ENCODE results near the gene MMP2. TPM values are rescaled to one million over a fixed set of nuclear protein-coding genes. Genes with fewer than 3 reads are reported as not detected.

MMP2 gene
- total RNA-seq, 2 donors from 2014 or later, result not detected

GRCh38 chr16:55495616-55496289 is 16.8 kb downstream of the MMP2 start:
- Mint-ChIP-seq H3K36me3 (ENCODE audit: low read depth) (no peaks in the 10 kb centered on the region), H3K9me3 (no peaks in the 10 kb centered on the region), H3K4me1 (peaks cover 6% of the 10 kb centered on the region), H3K27me3 (peaks cover 8% of the 10 kb centered on the region), H3K4me3 (no peak overlapping the region), H3K27ac (no peak overlapping the region)
- no peak for ATAC-seq (replicated peaks)

DNA sequence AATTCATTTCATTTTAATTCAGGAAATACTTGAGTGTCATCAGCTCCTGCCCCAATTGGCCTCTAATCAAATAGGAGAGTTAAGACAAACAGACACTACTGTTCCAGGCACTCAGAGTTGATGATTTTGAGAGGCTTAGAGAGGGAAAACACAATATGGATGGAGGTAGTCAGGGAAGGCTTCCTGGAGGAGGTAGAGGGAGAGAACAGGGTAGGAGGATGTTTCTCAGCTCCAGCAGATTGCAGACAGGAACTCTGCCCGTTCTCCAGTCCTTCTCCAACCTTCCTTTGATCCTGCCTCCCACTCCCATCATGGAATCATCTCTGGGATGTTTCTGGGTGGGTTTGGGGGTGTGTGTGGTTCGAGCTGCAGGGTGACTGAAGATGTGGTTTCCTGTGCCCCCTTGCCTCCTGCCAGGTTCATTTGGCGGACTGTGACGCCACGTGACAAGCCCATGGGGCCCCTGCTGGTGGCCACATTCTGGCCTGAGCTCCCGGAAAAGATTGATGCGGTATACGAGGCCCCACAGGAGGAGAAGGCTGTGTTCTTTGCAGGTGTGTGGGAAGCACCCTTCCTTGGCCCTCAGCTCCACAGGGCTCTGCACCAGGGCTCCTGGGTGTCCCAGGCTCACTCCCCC is 17.6 kb downstream of the MMP2 start:
- peaks cover 7% of the 10 kb centered on the region for H3K27me3 Mint-ChIP-seq
- ATAC-seq (replicated peaks), result no peak
- no peak overlapping the region for H3K4me3 Mint-ChIP-seq
- H3K36me3 Mint-ChIP-seq (ENCODE audit: low read depth), result no peaks in the 10 kb centered on the region
- peaks cover 6% of the 10 kb centered on the region for H3K4me1 Mint-ChIP-seq
- H3K27ac Mint-ChIP-seq, result no peak overlapping the region
- H3K9me3 Mint-ChIP-seq, result no peaks in the 10 kb centered on the region

DNA sequence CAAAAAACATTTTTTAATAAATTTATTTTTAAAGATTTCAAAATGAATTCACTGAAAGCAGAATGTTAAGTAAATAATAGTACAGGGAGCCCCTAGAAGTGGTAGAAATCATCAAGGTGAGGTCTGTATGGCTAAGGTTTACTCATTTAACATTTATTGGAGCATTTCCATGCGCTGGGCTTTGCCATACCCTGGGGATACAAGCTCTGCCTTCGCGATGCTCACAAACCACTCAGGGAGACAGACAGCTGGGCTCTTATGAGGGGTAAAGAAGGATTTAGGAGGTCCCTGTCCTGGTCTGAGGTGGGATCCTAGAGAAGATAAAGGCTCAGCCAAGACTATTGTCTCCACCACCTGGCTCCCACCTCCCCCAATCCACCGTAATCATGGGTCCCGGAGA is 18.6 kb downstream of the MMP2 start:
- Mint-ChIP-seq H3K27me3 (peaks cover 5% of the 10 kb centered on the region), H3K27ac (no peak overlapping the region), H3K36me3 (ENCODE audit: low read depth) (no peaks in the 10 kb centered on the region), H3K4me1 (peaks cover 6% of the 10 kb centered on the region), H3K9me3 (no peaks in the 10 kb centered on the region), H3K4me3 (no peak overlapping the region)
- ATAC-seq (replicated peaks), result no peak

DNA sequence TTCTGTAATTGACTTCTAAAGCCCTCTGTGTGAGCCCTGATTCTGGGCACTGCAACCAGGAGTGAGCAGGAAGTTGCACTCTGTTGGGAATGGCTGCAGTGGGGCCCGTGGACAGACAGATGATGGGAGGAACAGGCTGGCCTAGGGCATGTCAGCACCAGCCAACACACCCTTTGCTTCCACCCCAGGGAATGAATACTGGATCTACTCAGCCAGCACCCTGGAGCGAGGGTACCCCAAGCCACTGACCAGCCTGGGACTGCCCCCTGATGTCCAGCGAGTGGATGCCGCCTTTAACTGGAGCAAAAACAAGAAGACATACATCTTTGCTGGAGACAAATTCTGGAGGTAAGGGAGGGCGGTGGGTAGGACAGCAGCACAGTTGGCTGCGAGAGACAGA is 19.1 kb downstream of the MMP2 start:
- H3K27me3 Mint-ChIP-seq, result peaks cover 5% of the 10 kb centered on the region
- no peak for ATAC-seq (replicated peaks)
- no peak overlapping the region for H3K4me3 Mint-ChIP-seq
- peaks cover 6% of the 10 kb centered on the region for H3K4me1 Mint-ChIP-seq
- H3K9me3 Mint-ChIP-seq, result no peaks in the 10 kb centered on the region
- H3K36me3 Mint-ChIP-seq (ENCODE audit: low read depth), result no peaks in the 10 kb centered on the region
- H3K27ac Mint-ChIP-seq, result no peak overlapping the region

- no peak overlapping the region for H3K27ac Mint-ChIP-seq
- ATAC-seq (replicated peaks), result no peak
- peaks cover 5% of the 10 kb centered on the region for H3K27me3 Mint-ChIP-seq
- H3K4me1 Mint-ChIP-seq, result peaks cover 6% of the 10 kb centered on the region
- no peaks in the 10 kb centered on the region for H3K36me3 Mint-ChIP-seq (ENCODE audit: low read depth)
- no peaks in the 10 kb centered on the region for H3K9me3 Mint-ChIP-seq
- no peak overlapping the region for H3K4me3 Mint-ChIP-seq
These were observed 20.3 kb downstream of the MMP2 start for GRCh38 chr16:55499281-55499680.

- no peaks in the 10 kb centered on the region for H3K27me3 Mint-ChIP-seq
- ATAC-seq (replicated peaks), result peak; percentile 81
- no peaks in the 10 kb centered on the region for H3K36me3 Mint-ChIP-seq (ENCODE audit: low read depth)
- H3K4me3 Mint-ChIP-seq, result no peak overlapping the region
- H3K27ac Mint-ChIP-seq, result no peak overlapping the region
- H3K4me1 Mint-ChIP-seq, result peaks cover 6% of the 10 kb centered on the region
- no peaks in the 10 kb centered on the region for H3K9me3 Mint-ChIP-seq
These were observed 21.0 kb downstream of the MMP2 start for GRCh38 chr16:55499951-55500529.

- Mint-ChIP-seq H3K4me3 (no peak overlapping the region), H3K4me1 (peaks cover 6% of the 10 kb centered on the region), H3K36me3 (ENCODE audit: low read depth) (no peaks in the 10 kb centered on the region), H3K27me3 (no peaks in the 10 kb centered on the region), H3K9me3 (no peaks in the 10 kb centered on the region), H3K27ac (no peak overlapping the region)
- peak; percentile 21 for ATAC-seq (replicated peaks)
These were observed 21.6 kb downstream of the MMP2 start for GRCh38 chr16:55500530-55501011.

- no peak overlapping the region for H3K4me3 Mint-ChIP-seq
- ATAC-seq (replicated peaks), result no peak
- no peaks in the 10 kb centered on the region for H3K36me3 Mint-ChIP-seq (ENCODE audit: low read depth)
- peaks cover 10% of the 10 kb centered on the region for H3K27me3 Mint-ChIP-seq
- H3K27ac Mint-ChIP-seq, result no peak overlapping the region
- no peaks in the 10 kb centered on the region for H3K9me3 Mint-ChIP-seq
- peaks cover 6% of the 10 kb centered on the region for H3K4me1 Mint-ChIP-seq
These were observed 22.7 kb downstream of the MMP2 start for GRCh38 chr16:55501549-55502322.

- no peak for ATAC-seq (replicated peaks)
- H3K9me3 Mint-ChIP-seq, result no peaks in the 10 kb centered on the region
- H3K27ac Mint-ChIP-seq, result no peak overlapping the region
These were observed 23.9 kb downstream of the MMP2 start for GRCh38 chr16:55502801-55503366.

GRCh38 chr16:55503726-55504550 is 24.9 kb downstream of the MMP2 start:
- ATAC-seq (replicated peaks), result no peak
- Mint-ChIP-seq H3K4me1 (peaks cover 9% of the 10 kb centered on the region), H3K36me3 (ENCODE audit: low read depth) (no peaks in the 10 kb centered on the region), H3K9me3 (no peaks in the 10 kb centered on the region), H3K27me3 (peaks cover 29% of the 10 kb centered on the region), H3K27ac (no peak overlapping the region), H3K4me3 (no peak overlapping the region)

More at GRCh38 chr16:55502801-55503366, 23.9 kb downstream of the MMP2 start:
- Mint-ChIP-seq H3K4me3 (no peak overlapping the region), H3K27me3 (peaks cover 20% of the 10 kb centered on the region), H3K36me3 (ENCODE audit: low read depth) (no peaks in the 10 kb centered on the region), H3K4me1 (peaks cover 6% of the 10 kb centered on the region)

DNA sequence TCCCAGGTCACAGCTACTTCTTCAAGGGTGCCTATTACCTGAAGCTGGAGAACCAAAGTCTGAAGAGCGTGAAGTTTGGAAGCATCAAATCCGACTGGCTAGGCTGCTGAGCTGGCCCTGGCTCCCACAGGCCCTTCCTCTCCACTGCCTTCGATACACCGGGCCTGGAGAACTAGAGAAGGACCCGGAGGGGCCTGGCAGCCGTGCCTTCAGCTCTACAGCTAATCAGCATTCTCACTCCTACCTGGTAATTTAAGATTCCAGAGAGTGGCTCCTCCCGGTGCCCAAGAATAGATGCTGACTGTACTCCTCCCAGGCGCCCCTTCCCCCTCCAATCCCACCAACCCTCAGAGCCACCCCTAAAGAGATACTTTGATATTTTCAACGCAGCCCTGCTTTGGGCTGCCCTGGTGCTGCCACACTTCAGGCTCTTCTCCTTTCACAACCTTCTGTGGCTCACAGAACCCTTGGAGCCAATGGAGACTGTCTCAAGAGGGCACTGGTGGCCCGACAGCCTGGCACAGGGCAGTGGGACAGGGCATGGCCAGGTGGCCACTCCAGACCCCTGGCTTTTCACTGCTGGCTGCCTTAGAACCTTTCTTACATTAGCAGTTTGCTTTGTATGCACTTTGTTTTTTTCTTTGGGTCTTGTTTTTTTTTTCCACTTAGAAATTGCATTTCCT is 26.5 kb downstream of the MMP2 start:
- H3K4me3 Mint-ChIP-seq, result no peak overlapping the region
- peaks cover 4% of the 10 kb centered on the region for H3K4me1 Mint-ChIP-seq
- H3K27ac Mint-ChIP-seq, result no peak overlapping the region
- no peaks in the 10 kb centered on the region for H3K9me3 Mint-ChIP-seq
- H3K36me3 Mint-ChIP-seq (ENCODE audit: low read depth), result no peaks in the 10 kb centered on the region
- H3K27me3 Mint-ChIP-seq, result peaks cover 41% of the 10 kb centered on the region
- ATAC-seq (replicated peaks), result no peak

GRCh38 chr16:55506083-55506482 is 27.1 kb downstream of the MMP2 start:
- Mint-ChIP-seq H3K9me3 (no peaks in the 10 kb centered on the region), H3K27me3 (peaks cover 43% of the 10 kb centered on the region), H3K4me3 (no peak overlapping the region), H3K36me3 (ENCODE audit: low read depth) (no peaks in the 10 kb centered on the region), H3K4me1 (peaks cover 4% of the 10 kb centered on the region), H3K27ac (no peak overlapping the region)
- no peak for ATAC-seq (replicated peaks)

DNA sequence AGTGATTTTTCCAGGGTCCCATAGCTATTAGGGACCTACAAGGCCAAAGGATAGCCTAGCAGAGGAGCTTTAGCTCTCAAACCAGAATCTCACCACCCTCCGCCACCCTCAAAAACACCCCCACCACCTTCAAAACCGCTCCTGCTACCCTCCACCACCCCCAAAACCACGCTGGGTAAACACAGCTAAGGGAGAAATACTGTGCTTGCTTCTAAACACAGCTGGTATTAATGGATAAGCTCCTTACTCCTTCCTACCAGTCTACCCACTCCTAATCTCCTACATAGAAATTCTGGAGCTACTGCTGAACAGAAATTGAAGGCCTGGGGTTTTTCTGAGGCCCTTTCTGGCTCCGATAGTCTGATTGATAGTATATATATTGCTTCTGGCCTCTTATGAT is 27.7 kb downstream of the MMP2 start:
- Mint-ChIP-seq H3K9me3 (no peaks in the 10 kb centered on the region), H3K4me3 (no peak overlapping the region), H3K36me3 (ENCODE audit: low read depth) (no peaks in the 10 kb centered on the region), H3K4me1 (peaks cover 4% of the 10 kb centered on the region), H3K27ac (no peak overlapping the region), H3K27me3 (peaks cover 44% of the 10 kb centered on the region)
- no peak for ATAC-seq (replicated peaks)
